ENCODE results near the gene OR6Y1. TPM values are rescaled to one million over a fixed set of nuclear protein-coding genes. Genes with fewer than 3 reads are reported as not detected.

OR6Y1 gene
- total RNA-seq, 4 donors from 2014 or later, result not detected

- Histone ChIP-seq H3K9me3 (no peaks in the 10 kb centered on the region), H3K4me3 (no peak overlapping the region), H3K27ac (no peak overlapping the region), H3K27me3 (no peaks in the 10 kb centered on the region), H3K4me1 (no peaks in the 10 kb centered on the region), H3K36me3 (no peaks in the 10 kb centered on the region)
- TF ChIP-seq POLR2A (IDR thresholded peaks at IDR 0.05) (no peak), CTCF (IDR thresholded peaks at IDR 0.05 in 4 of 5, conservative IDR thresholded peaks at IDR 0.05 in 1 of 5) (no peak)
- DNase-seq (no peak), ATAC-seq (no peak)
- in situ Hi-C loops (cut with MboI; ENCODE audit: low sequenced_read_pairs in 4 of 4) (no loop called here), intact Hi-C loops (cut with DNase I; ENCODE audit: low total_unique reads) (no loop called here)
These were observed 57.8 kb downstream of the OR6Y1 start for GRCh38 chr1:158496374-158496773.

- in situ Hi-C loops (cut with MboI; ENCODE audit: low sequenced_read_pairs in 4 of 4), result no loop called here
- Histone ChIP-seq H3K4me1 (no peaks in the 10 kb centered on the region), H3K4me3 (no peak overlapping the region), H3K36me3 (no peaks in the 10 kb centered on the region), H3K27ac (no peak overlapping the region), H3K27me3 (no peaks in the 10 kb centered on the region), H3K9me3 (no peaks in the 10 kb centered on the region)
- TF ChIP-seq POLR2A (IDR thresholded peaks at IDR 0.05) (no peak), CTCF (IDR thresholded peaks at IDR 0.05 in 4 of 5, conservative IDR thresholded peaks at IDR 0.05 in 1 of 5) (no peak)
- intact Hi-C loops (cut with DNase I; ENCODE audit: low total_unique reads), result no loop called here
- DNase-seq, result no peak
- no peak for ATAC-seq
These were observed 59.4 kb downstream of the OR6Y1 start for GRCh38 chr1:158494796-158495195.

Other genes starting within 250 kb of the OR6Y1 start
- gene CD1B, start 222.9 kb downstream of the OR6Y1 start, total RNA-seq, result not detected
- not detected for gene CD1E, start 200.5 kb downstream of the OR6Y1 start, total RNA-seq
- not detected for gene OR10T2, start 154.9 kb downstream of the OR6Y1 start, total RNA-seq
- gene OR10K2, start 128.2 kb downstream of the OR6Y1 start, total RNA-seq, result not detected
- gene OR10K1, start 92.6 kb downstream of the OR6Y1 start, total RNA-seq, result not detected
- gene OR10R2, start 82.2 kb downstream of the OR6Y1 start, total RNA-seq, result not detected
- not detected for gene OR6P1, start 16.2 kb upstream of the OR6Y1 start, total RNA-seq
- gene OR10X1, start 25.5 kb upstream of the OR6Y1 start, total RNA-seq, result not detected
- not detected for gene OR10Z1, start 50.9 kb upstream of the OR6Y1 start, total RNA-seq
- under 1 TPM in 2 of 4 donors, not detected in 2; 0.02 to 0.03 TPM for gene SPTA1, start 132.3 kb upstream of the OR6Y1 start, total RNA-seq
- gene OR6K2, start 146.2 kb upstream of the OR6Y1 start, total RNA-seq, result not detected
- not detected for gene OR6K3, start 166.3 kb upstream of the OR6Y1 start, total RNA-seq
- not detected for gene OR6K6, start 200.3 kb upstream of the OR6Y1 start, total RNA-seq
- not detected for gene OR6N1, start 217.8 kb upstream of the OR6Y1 start, total RNA-seq
- not detected for gene OR6N2, start 226.8 kb upstream of the OR6Y1 start, total RNA-seq

Measured in gastrocnemius medialis (tissue), 4 donors.